GM12874 (cell line): Measurements from ENCODE around the gene MREG.

Source experiments
- TF ChIP-seq, protein P1 (sequence below): IDR thresholded peaks from 2 replicates; pipeline ENCODE4 v1.5.1; 2011; ENCODE audit warnings: low read depth, mild to moderate bottlenecking, control low read depth, low read length, moderate library complexity; ENCODE audit not compliant: insufficient read depth

The MREG gene

DNA sequence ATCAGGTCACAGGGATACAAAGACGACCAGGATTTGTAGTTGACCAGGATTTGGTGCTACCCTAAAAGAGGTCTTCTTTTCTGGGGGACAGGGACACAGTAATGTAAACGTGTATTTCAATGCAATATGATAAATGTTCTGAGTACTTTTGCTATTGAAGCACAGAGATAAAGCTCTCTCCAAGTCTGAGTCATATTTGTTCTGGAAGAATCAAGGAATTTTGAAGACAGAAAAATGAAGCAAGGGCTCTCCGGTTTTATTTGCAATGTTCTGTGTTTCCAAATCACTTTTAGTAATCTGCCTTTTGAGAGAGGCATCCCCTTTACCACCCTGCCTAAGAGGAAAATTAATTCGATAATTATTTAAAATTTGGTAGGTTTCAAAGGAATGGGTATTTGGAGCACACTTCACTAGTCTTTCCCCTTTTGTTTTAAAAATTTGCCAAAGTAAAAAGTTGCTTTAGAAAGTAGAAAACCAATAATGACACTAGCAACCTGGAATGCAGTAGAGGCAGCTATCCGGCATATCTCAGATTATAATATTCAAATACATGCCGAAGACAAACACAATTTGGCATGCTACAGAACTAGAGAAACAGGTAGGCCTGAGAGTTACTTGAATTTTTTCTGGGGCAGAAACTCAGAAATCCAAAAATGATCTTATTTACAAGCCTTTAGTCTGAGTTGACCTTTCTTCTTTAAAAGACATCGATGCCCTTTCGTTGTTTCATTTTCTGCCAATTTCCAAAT, 82.7 kb downstream of the MREG start:
- TF ChIP-seq, protein P1, sequence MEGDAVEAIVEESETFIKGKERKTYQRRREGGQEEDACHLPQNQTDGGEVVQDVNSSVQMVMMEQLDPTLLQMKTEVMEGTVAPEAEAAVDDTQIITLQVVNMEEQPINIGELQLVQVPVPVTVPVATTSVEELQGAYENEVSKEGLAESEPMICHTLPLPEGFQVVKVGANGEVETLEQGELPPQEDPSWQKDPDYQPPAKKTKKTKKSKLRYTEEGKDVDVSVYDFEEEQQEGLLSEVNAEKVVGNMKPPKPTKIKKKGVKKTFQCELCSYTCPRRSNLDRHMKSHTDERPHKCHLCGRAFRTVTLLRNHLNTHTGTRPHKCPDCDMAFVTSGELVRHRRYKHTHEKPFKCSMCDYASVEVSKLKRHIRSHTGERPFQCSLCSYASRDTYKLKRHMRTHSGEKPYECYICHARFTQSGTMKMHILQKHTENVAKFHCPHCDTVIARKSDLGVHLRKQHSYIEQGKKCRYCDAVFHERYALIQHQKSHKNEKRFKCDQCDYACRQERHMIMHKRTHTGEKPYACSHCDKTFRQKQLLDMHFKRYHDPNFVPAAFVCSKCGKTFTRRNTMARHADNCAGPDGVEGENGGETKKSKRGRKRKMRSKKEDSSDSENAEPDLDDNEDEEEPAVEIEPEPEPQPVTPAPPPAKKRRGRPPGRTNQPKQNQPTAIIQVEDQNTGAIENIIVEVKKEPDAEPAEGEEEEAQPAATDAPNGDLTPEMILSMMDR = no peak

DNA sequence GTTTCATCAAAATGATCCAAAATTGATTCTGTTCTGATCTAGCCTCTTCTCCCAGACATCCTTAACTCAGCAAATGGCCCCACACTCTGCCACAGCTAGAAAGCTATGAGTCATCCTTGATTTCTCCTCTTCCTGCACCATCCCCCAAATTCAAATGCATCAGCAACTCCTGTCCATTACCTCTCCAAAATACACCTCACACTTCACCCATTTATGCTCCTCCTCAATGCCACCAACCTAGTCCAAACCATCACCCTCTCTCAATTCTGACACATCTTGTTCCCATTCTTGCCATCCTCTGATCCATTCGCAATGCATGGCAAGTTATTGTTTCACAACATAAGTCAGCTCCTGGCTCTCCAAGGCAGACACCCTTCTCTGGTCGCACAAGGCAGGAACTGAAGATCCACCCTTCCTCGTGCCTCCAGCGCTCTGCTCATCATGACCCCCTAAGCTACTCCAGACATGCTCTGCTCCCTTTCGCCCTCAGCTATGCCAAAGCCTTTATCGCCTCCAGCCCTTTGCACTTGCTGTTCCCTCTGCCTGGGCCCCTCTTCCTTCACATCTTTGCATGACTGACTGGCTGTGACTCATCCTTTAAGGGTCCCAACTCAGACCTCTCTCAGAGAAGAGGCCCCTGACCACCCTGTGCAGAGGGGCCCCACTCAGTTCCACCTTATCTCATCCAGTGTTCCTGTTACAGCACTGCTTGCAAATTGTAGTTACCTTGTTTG, 83.6 kb downstream of the MREG start:
- TF ChIP-seq, protein P1 = no peak

DNA sequence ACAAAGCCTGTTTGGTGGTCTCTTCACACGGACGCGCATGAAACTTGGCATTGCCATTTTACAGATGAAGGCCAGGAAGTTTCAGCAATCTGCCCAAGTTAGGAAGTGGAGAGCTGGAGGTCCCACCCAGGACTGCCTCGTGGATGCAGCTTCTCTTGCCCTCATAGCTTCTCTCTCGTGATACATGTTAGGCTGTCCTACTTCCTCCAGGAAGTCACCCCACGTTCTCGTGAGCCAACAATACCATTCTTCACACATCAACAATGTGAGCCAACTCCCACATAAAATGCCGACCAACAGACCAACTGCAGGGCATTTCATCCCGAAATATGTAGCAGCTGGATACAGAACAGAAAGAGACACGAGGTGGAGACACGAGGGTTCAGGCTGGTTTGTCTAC, 85.3 kb downstream of the MREG start:
- TF ChIP-seq, protein P1 = no peak

DNA sequence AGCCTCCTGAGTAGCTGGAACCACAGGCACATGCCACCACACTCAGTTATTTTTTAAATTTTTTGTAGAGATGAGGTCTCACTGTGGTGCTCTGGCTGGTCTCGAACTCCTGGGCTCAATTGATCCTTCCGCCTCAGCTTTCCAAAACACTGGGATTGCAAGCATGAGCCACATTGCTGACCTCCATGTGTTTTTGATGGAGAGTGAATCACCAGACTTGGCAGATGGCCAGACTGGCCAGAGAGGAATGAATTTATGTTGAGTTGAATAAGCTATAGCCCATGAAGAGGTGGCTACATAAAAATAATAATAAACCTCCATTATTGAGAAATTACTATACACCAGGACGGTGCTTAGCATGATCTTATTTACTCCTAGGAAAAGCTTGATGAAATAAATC, 91.5 kb downstream of the MREG start:
- TF ChIP-seq, protein P1 = no peak

DNA sequence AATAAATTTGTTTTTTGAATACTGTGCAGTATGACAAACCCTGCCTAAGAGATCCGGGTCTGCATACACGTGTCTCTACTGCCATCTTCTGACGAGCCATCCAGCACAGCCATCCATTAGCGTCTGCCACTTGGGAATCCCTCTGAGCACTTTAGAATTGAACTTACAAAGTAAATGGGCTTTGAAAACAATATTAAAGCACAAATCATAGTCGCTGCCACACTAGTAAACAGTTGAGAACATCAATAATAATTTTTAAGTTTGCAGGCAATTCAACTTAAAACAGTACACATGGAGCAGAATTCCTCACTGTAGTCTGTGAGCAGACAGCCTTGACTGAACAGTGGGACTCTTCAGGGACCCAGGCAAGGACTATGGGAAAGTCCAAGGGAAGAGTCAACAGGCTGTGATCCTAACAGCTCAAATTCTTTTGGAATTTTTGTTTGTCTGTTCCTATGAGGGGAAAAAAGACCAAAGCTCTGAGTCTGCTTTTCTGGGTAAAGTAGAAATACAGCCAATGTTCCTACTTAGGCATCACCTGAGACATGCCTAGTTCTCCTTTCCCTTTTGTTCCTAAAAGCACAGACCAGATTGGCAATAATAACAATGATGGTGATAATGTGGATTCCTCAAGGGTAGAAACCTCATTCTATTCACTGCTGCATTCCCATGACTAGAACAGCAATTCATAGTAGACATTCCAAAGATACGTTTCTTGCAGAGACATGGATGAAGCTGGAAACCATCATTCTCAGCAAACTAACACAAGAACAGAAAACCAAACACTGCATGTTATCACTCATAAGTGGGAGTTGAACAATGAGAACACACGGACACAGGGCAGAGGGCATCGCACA, 92.9 kb downstream of the MREG start:
- TF ChIP-seq, protein P1 = peak; percentile 73

DNA sequence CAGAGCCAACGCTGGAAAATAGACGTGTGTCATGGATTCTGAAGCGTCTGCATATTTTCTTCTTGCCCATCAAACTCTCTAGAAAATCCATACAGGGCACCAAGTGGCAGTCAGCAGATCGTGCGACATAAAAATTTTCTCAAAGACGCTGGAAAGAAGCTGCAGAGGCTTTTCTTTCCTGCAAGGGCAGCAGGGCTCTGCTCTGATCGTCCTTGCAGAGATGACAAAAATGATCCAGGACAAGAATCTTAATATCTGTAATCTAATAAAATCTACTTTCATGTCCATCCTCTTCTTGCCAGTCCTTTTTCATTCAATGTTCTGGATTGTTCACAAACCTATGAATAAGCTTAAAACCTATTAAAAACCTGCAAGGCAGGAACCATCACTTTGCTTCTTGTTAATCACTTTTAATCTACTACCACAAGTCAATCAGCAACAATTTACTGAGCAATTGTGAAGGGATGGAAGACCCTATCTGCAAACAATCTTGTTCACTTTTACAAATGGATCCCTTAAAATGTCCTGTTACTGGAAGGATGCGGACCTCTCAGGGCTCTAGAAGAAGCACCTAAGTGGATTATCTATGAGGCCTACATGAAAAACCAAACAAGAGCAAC, 93.6 kb downstream of the MREG start:
- TF ChIP-seq, protein P1 = no peak
